ENCODE data around the gene PSMC2. TPM values are rescaled to one million over a fixed set of nuclear protein-coding genes. Genes with fewer than 3 reads are reported as not detected.

The PSMC2 gene
- 211 and 336 TPM in 2 replicates for total RNA-seq

GRCh38 chr7:103347507-103348267 is at the start of gene PSMC2:
TSS of gene PSMC2 (plus strand) at chr7:103347643. CDS start at chr7:103347712, 69 bp downstream.

GRCh38 chr7:103344453-103345149 is 2.8 kb upstream of the PSMC2 start, which contains the start of gene DNAJC2:
TSS of gene DNAJC2 (minus strand) at chr7:103344767. CDS start at chr7:103344622, 145 bp downstream.

Other genes with a start within 250 kb of the PSMC2 start
- 15.9 and 18.9 TPM in 2 replicates for gene NAPEPLD, start 198.5 kb upstream of the PSMC2 start, total RNA-seq
- gene PMPCB, start 50.2 kb upstream of the PSMC2 start, total RNA-seq, result 67.8 and 98.0 TPM in 2 replicates
- gene DNAJC2, start 2.9 kb upstream of the PSMC2 start, total RNA-seq, result 11.4 and 18.5 TPM in 2 replicates
- not detected in 2 replicates for gene SLC26A5, start 98.6 kb downstream of the PSMC2 start, total RNA-seq